ENCODE measurements around the gene TBC1D5. TPM values are rescaled to one million over a fixed set of nuclear protein-coding genes. Genes with fewer than 3 reads are reported as not detected.

TBC1D5 gene
- total and polyA plus RNA-seq, 2 of the 8 experiments (the other 6 are each of a cell fraction or from before 2014, with no cell fraction given): 11.0 to 22.9 TPM

DNA sequence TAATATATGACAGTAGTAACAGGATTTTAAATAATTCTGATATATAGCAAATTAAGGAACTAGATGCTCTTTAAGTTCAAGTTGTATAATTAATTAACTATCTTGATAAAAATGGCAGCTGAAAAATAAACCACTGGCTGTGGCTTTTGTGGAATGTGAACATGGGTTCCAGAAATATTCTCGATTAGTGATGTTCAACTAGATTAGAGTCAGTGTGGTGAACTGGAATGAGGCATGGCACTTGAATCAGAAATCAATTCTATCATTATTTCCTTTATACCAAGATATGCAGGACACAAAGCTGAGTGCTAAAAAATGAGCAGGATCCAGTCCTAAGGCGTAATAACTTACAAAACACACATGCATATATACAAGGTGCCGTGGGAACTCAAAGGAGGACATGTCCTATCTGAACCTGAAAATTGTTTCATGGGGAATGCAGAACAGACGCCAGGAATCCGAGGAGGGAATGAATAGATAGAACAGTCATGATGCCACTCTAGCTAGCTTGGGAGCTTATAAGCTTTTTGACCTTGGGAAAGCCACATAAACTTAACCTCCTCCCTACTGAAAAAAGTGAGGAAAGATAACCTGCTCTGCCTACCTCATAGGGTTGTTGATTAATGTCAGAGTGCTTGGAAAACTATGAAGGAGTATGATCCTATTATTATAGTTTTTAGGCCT, 455.3 kb downstream of the TBC1D5 start (continued):
- TF ChIP-seq, protein P1, sequence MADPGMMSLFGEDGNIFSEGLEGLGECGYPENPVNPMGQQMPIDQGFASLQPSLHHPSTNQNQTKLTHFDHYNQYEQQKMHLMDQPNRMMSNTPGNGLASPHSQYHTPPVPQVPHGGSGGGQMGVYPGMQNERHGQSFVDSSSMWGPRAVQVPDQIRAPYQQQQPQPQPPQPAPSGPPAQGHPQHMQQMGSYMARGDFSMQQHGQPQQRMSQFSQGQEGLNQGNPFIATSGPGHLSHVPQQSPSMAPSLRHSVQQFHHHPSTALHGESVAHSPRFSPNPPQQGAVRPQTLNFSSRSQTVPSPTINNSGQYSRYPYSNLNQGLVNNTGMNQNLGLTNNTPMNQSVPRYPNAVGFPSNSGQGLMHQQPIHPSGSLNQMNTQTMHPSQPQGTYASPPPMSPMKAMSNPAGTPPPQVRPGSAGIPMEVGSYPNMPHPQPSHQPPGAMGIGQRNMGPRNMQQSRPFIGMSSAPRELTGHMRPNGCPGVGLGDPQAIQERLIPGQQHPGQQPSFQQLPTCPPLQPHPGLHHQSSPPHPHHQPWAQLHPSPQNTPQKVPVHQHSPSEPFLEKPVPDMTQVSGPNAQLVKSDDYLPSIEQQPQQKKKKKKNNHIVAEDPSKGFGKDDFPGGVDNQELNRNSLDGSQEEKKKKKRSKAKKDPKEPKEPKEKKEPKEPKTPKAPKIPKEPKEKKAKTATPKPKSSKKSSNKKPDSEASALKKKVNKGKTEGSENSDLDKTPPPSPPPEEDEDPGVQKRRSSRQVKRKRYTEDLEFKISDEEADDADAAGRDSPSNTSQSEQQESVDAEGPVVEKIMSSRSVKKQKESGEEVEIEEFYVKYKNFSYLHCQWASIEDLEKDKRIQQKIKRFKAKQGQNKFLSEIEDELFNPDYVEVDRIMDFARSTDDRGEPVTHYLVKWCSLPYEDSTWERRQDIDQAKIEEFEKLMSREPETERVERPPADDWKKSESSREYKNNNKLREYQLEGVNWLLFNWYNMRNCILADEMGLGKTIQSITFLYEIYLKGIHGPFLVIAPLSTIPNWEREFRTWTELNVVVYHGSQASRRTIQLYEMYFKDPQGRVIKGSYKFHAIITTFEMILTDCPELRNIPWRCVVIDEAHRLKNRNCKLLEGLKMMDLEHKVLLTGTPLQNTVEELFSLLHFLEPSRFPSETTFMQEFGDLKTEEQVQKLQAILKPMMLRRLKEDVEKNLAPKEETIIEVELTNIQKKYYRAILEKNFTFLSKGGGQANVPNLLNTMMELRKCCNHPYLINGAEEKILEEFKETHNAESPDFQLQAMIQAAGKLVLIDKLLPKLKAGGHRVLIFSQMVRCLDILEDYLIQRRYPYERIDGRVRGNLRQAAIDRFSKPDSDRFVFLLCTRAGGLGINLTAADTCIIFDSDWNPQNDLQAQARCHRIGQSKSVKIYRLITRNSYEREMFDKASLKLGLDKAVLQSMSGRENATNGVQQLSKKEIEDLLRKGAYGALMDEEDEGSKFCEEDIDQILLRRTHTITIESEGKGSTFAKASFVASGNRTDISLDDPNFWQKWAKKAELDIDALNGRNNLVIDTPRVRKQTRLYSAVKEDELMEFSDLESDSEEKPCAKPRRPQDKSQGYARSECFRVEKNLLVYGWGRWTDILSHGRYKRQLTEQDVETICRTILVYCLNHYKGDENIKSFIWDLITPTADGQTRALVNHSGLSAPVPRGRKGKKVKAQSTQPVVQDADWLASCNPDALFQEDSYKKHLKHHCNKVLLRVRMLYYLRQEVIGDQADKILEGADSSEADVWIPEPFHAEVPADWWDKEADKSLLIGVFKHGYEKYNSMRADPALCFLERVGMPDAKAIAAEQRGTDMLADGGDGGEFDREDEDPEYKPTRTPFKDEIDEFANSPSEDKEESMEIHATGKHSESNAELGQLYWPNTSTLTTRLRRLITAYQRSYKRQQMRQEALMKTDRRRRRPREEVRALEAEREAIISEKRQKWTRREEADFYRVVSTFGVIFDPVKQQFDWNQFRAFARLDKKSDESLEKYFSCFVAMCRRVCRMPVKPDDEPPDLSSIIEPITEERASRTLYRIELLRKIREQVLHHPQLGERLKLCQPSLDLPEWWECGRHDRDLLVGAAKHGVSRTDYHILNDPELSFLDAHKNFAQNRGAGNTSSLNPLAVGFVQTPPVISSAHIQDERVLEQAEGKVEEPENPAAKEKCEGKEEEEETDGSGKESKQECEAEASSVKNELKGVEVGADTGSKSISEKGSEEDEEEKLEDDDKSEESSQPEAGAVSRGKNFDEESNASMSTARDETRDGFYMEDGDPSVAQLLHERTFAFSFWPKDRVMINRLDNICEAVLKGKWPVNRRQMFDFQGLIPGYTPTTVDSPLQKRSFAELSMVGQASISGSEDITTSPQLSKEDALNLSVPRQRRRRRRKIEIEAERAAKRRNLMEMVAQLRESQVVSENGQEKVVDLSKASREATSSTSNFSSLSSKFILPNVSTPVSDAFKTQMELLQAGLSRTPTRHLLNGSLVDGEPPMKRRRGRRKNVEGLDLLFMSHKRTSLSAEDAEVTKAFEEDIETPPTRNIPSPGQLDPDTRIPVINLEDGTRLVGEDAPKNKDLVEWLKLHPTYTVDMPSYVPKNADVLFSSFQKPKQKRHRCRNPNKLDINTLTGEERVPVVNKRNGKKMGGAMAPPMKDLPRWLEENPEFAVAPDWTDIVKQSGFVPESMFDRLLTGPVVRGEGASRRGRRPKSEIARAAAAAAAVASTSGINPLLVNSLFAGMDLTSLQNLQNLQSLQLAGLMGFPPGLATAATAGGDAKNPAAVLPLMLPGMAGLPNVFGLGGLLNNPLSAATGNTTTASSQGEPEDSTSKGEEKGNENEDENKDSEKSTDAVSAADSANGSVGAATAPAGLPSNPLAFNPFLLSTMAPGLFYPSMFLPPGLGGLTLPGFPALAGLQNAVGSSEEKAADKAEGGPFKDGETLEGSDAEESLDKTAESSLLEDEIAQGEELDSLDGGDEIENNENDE (IDR thresholded peaks at IDR 0.05; ENCODE audit: insufficient replicate concordance, low read length): no peak
